H1 (cell line): ENCODE data around the gene ABCA13. TPM values are rescaled to one million over a fixed set of nuclear protein-coding genes. Genes with fewer than 3 reads are reported as not detected.

Experiments used
- POLR2AphosphoS5 ChIP-seq: IDR thresholded peaks from 2 replicates; pipeline ENCODE4 v1.6.1; 2011; ENCODE audit warnings: low read depth, low read length
- SP4 ChIP-seq: IDR thresholded peaks from 2 replicates; pipeline ENCODE4 v1.6.1; 2012; ENCODE audit warnings: low read length, inconsistent platforms
- polyA plus RNA-seq, 7 experiments: library from polyadenylated mRNA; depleted of rRNA in 3 of 7; stranded (reverse) in 5 of 7; unstranded in 2 of 7; fragments of >200 nt in 5 of 7; fragments of 200-250 nt in 2 of 7; gene quantifications; 1 replicate in 5 of 7; 2 replicates in 1 of 7; 4 replicates in 1 of 7; pipeline versions ENCODE4 v1.2.1 to v1.2.3, GENCODE V29; 2011 to 2013; ENCODE audit warnings: missing spikeins in 2 of 7, mixed read lengths in 2 of 7
- total RNA-seq: library from RNA; stranded (reverse); fragmentation: NEBNext Ultra II Directional; extraction: Animal tissue kit (Norgen Biotek cat#: 25700); gene quantifications from 2 replicates; pipeline ENCODE4 v1.2.1, GENCODE V29; 2021
- TF ChIP-seq, protein P1 (sequence below): fragments of 300-600 bp; sonication (generic); IDR thresholded peaks from 2 replicates; pipeline ENCODE4 v1.7.1; 2012; ENCODE audit warnings: low read length, moderate library complexity, mild to moderate bottlenecking, inconsistent platforms; ENCODE audit not compliant: insufficient replicate concordance

Gene ABCA13
- total and polyA plus RNA-seq, 2 of the 8 experiments (the other 6 are each of a cell fraction or from before 2014, with no cell fraction given), result 0.07 to 0.09 TPM

DNA sequence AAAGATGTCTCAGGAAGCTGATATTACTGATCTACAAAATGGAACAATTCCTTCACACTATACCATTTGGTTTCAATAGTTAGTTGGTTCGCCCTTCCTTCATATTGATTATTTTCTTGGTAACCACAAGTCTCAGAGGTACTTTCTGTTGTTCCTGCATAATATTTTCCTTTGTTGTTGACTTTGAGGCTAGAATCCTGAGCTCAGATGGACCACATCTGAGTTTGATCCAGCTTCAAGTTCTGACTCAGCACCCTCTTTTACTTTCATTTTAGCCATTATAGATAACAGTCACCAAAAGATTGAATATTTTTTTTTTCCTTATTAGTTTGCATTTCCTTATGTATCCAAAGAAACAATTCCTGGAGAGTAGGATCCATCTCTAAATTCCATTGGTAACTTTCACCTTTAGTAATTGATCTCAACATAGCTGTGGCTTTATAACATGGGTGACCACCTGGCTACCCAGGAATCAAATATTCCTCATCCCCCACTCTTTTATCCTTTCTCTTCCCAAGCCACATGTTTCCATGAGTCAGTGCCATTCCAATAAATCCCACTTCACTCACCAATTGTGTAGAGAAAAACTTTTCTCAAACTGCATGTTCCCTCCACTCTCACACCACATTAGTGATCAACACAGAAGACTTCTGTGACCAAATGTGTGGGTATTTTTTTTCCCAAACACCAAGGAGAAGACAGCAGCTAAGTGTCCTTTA, 9.7 kb upstream of the ABCA13 start (continued):
- TF ChIP-seq, protein P1, sequence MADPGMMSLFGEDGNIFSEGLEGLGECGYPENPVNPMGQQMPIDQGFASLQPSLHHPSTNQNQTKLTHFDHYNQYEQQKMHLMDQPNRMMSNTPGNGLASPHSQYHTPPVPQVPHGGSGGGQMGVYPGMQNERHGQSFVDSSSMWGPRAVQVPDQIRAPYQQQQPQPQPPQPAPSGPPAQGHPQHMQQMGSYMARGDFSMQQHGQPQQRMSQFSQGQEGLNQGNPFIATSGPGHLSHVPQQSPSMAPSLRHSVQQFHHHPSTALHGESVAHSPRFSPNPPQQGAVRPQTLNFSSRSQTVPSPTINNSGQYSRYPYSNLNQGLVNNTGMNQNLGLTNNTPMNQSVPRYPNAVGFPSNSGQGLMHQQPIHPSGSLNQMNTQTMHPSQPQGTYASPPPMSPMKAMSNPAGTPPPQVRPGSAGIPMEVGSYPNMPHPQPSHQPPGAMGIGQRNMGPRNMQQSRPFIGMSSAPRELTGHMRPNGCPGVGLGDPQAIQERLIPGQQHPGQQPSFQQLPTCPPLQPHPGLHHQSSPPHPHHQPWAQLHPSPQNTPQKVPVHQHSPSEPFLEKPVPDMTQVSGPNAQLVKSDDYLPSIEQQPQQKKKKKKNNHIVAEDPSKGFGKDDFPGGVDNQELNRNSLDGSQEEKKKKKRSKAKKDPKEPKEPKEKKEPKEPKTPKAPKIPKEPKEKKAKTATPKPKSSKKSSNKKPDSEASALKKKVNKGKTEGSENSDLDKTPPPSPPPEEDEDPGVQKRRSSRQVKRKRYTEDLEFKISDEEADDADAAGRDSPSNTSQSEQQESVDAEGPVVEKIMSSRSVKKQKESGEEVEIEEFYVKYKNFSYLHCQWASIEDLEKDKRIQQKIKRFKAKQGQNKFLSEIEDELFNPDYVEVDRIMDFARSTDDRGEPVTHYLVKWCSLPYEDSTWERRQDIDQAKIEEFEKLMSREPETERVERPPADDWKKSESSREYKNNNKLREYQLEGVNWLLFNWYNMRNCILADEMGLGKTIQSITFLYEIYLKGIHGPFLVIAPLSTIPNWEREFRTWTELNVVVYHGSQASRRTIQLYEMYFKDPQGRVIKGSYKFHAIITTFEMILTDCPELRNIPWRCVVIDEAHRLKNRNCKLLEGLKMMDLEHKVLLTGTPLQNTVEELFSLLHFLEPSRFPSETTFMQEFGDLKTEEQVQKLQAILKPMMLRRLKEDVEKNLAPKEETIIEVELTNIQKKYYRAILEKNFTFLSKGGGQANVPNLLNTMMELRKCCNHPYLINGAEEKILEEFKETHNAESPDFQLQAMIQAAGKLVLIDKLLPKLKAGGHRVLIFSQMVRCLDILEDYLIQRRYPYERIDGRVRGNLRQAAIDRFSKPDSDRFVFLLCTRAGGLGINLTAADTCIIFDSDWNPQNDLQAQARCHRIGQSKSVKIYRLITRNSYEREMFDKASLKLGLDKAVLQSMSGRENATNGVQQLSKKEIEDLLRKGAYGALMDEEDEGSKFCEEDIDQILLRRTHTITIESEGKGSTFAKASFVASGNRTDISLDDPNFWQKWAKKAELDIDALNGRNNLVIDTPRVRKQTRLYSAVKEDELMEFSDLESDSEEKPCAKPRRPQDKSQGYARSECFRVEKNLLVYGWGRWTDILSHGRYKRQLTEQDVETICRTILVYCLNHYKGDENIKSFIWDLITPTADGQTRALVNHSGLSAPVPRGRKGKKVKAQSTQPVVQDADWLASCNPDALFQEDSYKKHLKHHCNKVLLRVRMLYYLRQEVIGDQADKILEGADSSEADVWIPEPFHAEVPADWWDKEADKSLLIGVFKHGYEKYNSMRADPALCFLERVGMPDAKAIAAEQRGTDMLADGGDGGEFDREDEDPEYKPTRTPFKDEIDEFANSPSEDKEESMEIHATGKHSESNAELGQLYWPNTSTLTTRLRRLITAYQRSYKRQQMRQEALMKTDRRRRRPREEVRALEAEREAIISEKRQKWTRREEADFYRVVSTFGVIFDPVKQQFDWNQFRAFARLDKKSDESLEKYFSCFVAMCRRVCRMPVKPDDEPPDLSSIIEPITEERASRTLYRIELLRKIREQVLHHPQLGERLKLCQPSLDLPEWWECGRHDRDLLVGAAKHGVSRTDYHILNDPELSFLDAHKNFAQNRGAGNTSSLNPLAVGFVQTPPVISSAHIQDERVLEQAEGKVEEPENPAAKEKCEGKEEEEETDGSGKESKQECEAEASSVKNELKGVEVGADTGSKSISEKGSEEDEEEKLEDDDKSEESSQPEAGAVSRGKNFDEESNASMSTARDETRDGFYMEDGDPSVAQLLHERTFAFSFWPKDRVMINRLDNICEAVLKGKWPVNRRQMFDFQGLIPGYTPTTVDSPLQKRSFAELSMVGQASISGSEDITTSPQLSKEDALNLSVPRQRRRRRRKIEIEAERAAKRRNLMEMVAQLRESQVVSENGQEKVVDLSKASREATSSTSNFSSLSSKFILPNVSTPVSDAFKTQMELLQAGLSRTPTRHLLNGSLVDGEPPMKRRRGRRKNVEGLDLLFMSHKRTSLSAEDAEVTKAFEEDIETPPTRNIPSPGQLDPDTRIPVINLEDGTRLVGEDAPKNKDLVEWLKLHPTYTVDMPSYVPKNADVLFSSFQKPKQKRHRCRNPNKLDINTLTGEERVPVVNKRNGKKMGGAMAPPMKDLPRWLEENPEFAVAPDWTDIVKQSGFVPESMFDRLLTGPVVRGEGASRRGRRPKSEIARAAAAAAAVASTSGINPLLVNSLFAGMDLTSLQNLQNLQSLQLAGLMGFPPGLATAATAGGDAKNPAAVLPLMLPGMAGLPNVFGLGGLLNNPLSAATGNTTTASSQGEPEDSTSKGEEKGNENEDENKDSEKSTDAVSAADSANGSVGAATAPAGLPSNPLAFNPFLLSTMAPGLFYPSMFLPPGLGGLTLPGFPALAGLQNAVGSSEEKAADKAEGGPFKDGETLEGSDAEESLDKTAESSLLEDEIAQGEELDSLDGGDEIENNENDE, result no peak
- TF ChIP-seq POLR2AphosphoS5, result no peak
- TF ChIP-seq SP4, result no peak
